BLaER1 (cell line): Measurements from ENCODE around the gene CISD1.

Experiments used
- H3K27ac ChIP-seq: shearing (Covaris generic); formaldehyde crosslinking; 2 replicates; pipeline ENCODE4 v1.8.1; 2022
- H3K27me3 ChIP-seq: shearing (Covaris generic); formaldehyde crosslinking; 2 replicates; pipeline ENCODE4 v1.8.1; 2022
- H3K36me3 ChIP-seq: shearing (Covaris generic); formaldehyde crosslinking; 2 replicates; pipeline ENCODE4 v1.8.1; 2022
- H3K4me1 ChIP-seq: shearing (Covaris generic); formaldehyde crosslinking; 2 replicates; pipeline ENCODE4 v1.8.1; 2022
- H3K4me2 ChIP-seq: shearing (Covaris generic); formaldehyde crosslinking; 2 replicates; pipeline ENCODE4 v1.8.1; 2022
- H3K4me3 ChIP-seq: shearing (Covaris generic); formaldehyde crosslinking; 2 replicates; pipeline ENCODE4 v1.8.1; 2022
- H3K9ac ChIP-seq: shearing (Covaris generic); formaldehyde crosslinking; 2 replicates; pipeline ENCODE4 v1.8.1; 2022
- H3K9me3 ChIP-seq: shearing (Covaris generic); formaldehyde crosslinking; 2 replicates; pipeline ENCODE4 v1.8.1; 2022
- H4K20me1 ChIP-seq: shearing (Covaris generic); formaldehyde crosslinking; 2 replicates; pipeline ENCODE4 v1.8.1; 2022
- Cebpa-rat ChIP-seq: shearing (Covaris generic); IDR thresholded peaks from 2 replicates; pipeline ENCODE4 v1.8.1; 2022

The CISD1 gene

DNA sequence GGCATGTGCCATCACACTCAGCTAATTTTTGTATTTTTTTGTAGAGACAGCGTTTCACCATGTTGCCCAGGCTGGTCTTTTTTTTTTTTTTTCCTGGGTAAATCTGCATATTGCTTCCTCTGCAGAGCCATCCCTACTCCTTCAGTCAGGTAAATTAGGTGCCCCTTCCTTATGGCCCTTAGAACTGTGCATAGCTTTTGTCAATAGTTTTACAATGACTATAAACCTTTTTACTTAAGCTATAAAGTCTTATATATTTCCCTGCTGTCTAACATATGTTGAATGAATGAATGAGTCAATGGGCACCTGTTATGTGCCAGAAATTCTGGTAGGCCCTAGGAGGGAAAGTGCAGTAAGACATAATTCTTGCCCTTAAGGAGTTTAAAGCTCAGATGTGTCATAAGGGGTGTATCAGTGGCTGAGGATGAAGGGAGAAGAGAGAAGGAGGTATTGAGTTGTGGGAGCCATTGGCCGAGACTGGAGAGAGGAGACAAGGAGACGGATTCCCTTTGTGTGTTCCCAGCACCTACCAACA, 35.2 kb downstream of the CISD1 start:
- Histone ChIP-seq H4K20me1 (no peaks in the 10 kb centered on the region), H3K9ac (no peak overlapping the region), H3K4me1 (no peaks in the 10 kb centered on the region), H3K27ac (no peak overlapping the region), H3K4me2 (no peak overlapping the region), H3K4me3 (no peak overlapping the region), H3K27me3 (no peaks in the 10 kb centered on the region), H3K36me3 (no peaks in the 10 kb centered on the region), H3K9me3 (no peaks in the 10 kb centered on the region)
- TF ChIP-seq Cebpa-rat: no peak

DNA sequence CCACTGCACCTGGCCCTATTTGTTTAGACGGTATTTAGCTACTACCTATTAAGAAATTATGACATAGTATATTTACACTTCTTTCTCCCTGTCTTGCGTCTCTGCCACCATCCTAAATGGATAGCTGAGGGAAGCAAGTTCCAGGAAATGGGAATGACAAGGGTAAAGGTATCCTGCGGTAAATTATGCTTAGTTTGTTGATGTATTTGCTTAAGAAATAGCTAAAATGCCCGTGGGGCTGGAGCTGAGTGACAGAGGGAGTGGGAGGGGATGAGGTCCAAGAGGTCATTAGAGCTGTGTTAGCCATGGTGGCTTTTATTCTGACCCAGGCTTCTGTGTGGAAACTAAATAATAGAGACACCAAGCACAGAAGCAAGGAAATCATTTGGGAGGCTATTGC, 36.9 kb downstream of the CISD1 start:
- Histone ChIP-seq H3K4me3 (no peak overlapping the region), H3K9ac (no peak overlapping the region), H3K27ac (no peak overlapping the region), H3K4me2 (no peak overlapping the region), H3K36me3 (no peaks in the 10 kb centered on the region), H4K20me1 (no peaks in the 10 kb centered on the region), H3K27me3 (no peaks in the 10 kb centered on the region), H3K4me1 (no peaks in the 10 kb centered on the region), H3K9me3 (no peaks in the 10 kb centered on the region)
- TF ChIP-seq Cebpa-rat: no peak

DNA sequence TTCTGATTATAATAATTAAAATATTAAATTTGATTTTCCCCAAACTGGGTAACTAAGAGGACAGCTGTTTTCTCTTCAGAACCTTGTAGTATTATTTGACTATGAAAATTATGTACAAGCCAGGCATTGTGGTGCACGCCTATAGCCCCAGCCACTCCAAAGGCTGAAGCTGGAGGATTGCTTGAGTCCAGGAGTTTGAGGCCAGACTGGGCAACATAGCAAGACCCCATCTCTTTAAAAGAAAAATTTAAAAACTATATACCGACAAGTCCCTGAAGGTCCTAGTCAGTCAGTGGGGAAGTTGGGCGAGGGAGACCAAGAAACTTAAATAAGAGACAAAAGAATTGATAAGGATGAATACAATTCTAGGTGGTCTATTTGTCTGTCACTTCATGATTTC, 38.7 kb downstream of the CISD1 start:
- Histone ChIP-seq H3K27me3 (no peaks in the 10 kb centered on the region), H3K36me3 (no peaks in the 10 kb centered on the region), H3K4me3 (no peak overlapping the region), H3K9ac (no peak overlapping the region), H3K4me2 (no peak overlapping the region), H3K4me1 (no peaks in the 10 kb centered on the region), H4K20me1 (no peaks in the 10 kb centered on the region), H3K9me3 (no peaks in the 10 kb centered on the region), H3K27ac (no peak overlapping the region)
- no peak for TF ChIP-seq Cebpa-rat

DNA sequence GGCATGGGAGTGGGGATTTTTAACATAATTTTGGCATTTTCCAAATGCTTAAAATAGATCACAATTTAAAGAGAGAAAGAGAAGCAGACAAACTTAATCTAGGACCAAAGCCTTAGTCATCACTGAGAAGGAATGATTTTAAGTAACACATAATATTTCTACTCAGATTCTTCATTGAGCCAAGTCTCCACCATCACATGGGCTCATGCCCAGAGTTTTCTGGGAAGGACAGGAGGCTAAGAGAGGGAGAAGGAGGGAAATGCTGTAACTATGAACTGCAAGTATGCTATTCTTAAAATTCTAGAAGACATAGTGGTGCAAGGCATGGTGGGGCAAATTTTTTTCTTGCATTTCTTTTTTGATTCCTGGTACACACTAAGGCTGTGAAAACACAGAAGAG, 42.1 kb downstream of the CISD1 start:
- H3K27me3 ChIP-seq: no peaks in the 10 kb centered on the region
- H3K27ac ChIP-seq: no peak overlapping the region
- H3K4me2 ChIP-seq: no peak overlapping the region
- no peak for TF ChIP-seq Cebpa-rat
- no peaks in the 10 kb centered on the region for H3K9me3 ChIP-seq
- no peak overlapping the region for H3K9ac ChIP-seq
- no peaks in the 10 kb centered on the region for H4K20me1 ChIP-seq
- no peak overlapping the region for H3K4me3 ChIP-seq
- no peaks in the 10 kb centered on the region for H3K4me1 ChIP-seq
- H3K36me3 ChIP-seq: no peaks in the 10 kb centered on the region

DNA sequence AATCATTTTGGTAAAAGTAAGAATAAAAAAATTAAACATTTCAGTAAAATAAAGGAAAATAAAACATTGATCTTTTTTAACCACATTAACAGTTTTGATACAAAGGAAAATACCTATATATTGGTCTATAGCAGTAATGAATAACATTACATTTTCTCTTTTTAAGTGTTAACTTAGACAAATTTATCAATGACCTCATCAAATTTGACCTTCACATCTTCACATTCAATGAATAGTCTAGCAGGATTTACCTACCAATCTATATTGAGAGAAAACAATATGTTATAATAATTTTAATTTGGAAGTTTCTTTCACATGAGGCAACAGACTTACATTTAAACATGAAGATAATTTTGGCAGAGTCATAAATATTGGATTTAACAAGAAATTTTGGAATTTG, 47.9 kb downstream of the CISD1 start:
- Histone ChIP-seq H4K20me1 (no peaks in the 10 kb centered on the region), H3K27ac (no peak overlapping the region), H3K4me3 (no peak overlapping the region), H3K9ac (no peak overlapping the region), H3K4me1 (no peaks in the 10 kb centered on the region), H3K36me3 (no peaks in the 10 kb centered on the region), H3K9me3 (no peaks in the 10 kb centered on the region), H3K27me3 (no peaks in the 10 kb centered on the region), H3K4me2 (no peak overlapping the region)
- TF ChIP-seq Cebpa-rat: no peak

DNA sequence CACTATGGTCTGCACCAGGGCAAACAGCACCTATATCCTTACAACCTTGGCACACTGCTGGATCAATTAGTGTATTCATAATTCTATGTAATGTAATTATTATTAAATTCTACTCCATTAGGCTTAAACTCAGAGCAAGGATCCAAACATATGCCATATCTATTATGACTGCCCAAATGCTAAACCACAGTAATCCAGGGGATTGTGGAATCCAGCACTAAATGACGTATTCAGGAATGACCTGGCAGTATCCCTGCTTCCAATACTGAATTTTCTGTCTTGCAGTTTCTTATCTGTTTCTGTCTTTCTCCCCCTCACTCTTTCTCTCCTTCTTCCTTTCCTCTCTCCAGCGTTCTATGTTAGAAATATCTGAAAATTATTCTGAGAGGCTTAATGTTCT, 49.4 kb downstream of the CISD1 start:
- H3K9me3 ChIP-seq: no peaks in the 10 kb centered on the region
- H4K20me1 ChIP-seq: no peaks in the 10 kb centered on the region
- H3K36me3 ChIP-seq: no peaks in the 10 kb centered on the region
- H3K27ac ChIP-seq: no peak overlapping the region
- H3K4me3 ChIP-seq: no peak overlapping the region
- H3K4me1 ChIP-seq: peaks cover 12% of the 10 kb centered on the region
- no peak overlapping the region for H3K4me2 ChIP-seq
- H3K27me3 ChIP-seq: no peaks in the 10 kb centered on the region
- H3K9ac ChIP-seq: no peak overlapping the region
- no peak for TF ChIP-seq Cebpa-rat

DNA sequence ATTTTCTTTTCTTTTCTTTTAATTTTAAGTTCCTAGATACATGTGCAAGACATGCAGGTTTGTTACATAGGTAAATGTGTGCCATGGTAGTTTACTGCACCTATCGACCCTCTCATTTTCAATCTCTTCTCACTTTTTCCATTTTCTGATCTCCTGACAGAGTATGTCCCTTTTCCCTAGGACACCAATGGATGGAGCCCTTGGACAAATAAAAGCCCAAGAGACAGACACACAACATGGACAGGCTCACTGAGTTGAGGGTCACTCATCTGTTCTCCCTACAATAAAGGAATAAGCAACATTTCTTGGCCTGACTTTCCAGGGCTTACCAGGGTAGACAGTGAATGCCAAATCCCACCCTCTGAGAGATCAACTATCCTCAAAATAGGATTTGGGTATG, 50.6 kb downstream of the CISD1 start:
- Histone ChIP-seq H3K27me3 (no peaks in the 10 kb centered on the region), H3K36me3 (no peaks in the 10 kb centered on the region), H3K9me3 (no peaks in the 10 kb centered on the region), H3K27ac (no peak overlapping the region), H3K9ac (no peak overlapping the region), H4K20me1 (no peaks in the 10 kb centered on the region), H3K4me3 (no peak overlapping the region), H3K4me2 (no peak overlapping the region), H3K4me1 (peaks cover 13% of the 10 kb centered on the region)
- TF ChIP-seq Cebpa-rat: no peak

DNA sequence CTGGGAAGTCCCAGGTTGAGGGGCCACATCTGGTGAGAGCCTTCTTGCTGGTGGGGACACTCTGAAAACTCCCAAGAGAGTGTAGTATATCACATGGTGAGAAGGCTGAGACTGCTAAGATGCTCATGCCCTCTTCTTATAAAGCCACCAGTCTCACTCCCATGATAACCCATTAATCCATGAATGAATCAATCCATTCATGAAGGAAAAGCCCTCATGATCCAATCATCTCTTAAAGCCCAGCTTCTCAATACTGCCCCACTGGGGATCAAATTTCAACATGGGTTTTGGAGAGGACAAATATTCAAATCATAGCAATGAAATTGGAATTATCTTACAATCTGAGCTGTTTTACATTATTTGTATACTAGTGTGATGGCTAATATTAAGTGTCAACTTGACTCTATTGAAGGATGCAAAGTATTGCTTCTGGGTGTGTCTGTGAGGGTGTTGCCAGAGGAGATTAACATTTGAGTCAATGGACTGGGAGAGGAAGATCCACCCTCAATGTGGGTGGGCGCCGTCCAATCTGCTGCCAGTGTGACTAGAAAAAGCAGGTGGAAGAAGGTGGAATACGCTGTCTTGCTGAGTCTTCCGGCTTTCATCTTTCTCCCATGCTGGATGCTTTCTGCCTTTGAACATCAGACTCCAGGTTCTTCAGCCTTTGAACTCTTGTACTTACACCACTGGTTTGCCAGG, 51.5 kb downstream of the CISD1 start:
- Histone ChIP-seq H3K27me3 (no peaks in the 10 kb centered on the region), H3K9ac (no peak overlapping the region), H3K4me1 (peaks cover 13% of the 10 kb centered on the region), H3K36me3 (no peaks in the 10 kb centered on the region), H3K4me3 (no peak overlapping the region), H3K4me2 (no peak overlapping the region), H3K9me3 (no peaks in the 10 kb centered on the region), H4K20me1 (no peaks in the 10 kb centered on the region), H3K27ac (no peak overlapping the region)
- TF ChIP-seq Cebpa-rat: no peak

DNA sequence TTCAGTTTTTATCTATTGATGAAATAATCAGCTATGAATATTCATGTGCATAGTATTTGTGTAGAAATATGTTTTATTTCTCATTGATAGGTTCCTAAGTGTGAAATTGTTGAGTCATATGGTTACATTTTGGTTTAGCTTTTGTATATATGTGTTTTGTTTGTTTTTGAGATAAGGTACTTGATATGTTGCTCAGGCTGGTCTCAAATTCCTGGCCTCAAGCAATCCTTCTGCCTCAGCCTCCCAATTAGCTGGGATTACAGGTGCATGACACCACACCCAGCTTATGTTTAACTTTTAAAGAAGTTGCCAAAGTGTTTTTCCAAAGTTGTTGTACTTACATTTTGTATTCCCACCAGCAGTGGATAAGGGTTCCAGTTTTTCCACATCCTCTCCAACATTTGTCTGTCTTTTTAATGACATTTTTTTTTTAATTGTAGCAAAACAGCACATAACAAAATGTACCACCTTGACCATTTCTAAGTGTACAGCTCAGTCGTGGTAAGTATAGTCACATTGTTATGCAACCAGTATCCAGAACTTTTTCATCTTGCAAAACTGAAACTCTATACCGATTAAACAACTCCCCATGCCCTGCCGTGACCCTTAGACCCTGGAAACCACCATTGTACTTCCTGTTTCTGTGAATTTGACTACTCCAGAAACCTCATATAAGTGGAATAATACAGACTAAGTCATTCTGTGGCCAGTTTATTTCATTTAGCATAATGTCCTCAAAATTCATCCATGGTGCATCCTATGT, 53.3 kb downstream of the CISD1 start:
- no peak overlapping the region for H3K27ac ChIP-seq
- TF ChIP-seq Cebpa-rat: no peak
- peak overlapping the region; percentile 66 for H3K4me2 ChIP-seq
- H3K36me3 ChIP-seq: no peaks in the 10 kb centered on the region
- H3K27me3 ChIP-seq: no peaks in the 10 kb centered on the region
- H3K9ac ChIP-seq: no peak overlapping the region
- H3K4me1 ChIP-seq: peaks cover 13% of the 10 kb centered on the region
- H3K4me3 ChIP-seq: no peak overlapping the region
- H4K20me1 ChIP-seq: no peaks in the 10 kb centered on the region
- H3K9me3 ChIP-seq: peaks cover 4% of the 10 kb centered on the region; the same call in 1 of the 2 replicates

DNA sequence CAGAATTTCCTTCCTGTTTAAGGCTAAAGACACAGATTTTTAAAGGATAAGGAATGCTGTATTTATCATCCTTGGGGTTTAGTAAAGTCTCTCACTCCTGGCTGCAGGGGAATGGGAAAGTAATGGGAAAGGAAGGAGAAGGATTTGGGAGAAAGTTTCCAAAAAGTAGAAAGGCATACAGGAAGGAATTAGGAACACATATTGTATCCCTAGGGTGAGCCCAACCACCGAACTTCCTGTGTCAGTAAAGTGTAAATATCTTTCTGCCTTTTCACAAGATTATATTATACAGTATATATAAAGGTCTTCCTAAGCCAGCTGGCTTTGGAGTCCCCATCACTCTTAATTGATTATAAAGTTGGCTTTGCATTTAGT, 53.9 kb downstream of the CISD1 start:
- Histone ChIP-seq H3K9me3 (peaks cover 5% of the 10 kb centered on the region; the same call in 1 of the 2 replicates), H3K27me3 (no peaks in the 10 kb centered on the region), H3K4me2 (peak overlapping the region; percentile 66), H3K9ac (no peak overlapping the region), H4K20me1 (no peaks in the 10 kb centered on the region), H3K4me3 (no peak overlapping the region), H3K4me1 (peaks cover 13% of the 10 kb centered on the region), H3K27ac (no peak overlapping the region), H3K36me3 (no peaks in the 10 kb centered on the region)
- no peak for TF ChIP-seq Cebpa-rat
